Panc1 (cell line): ENCODE measurements around the gene NPB. TPM values are rescaled to one million over a fixed set of nuclear protein-coding genes. Genes with fewer than 3 reads are reported as not detected.

Experiments used
- ATAC-seq: fragments of 200-7000 bp; cut with Tn5 transposase; 2 replicates; pipeline ENCODE4 v1.9.1; 2020; ENCODE audit warnings: mild to moderate bottlenecking, moderate library complexity
- BruUV-seq: library from RNA; stranded (reverse); fragments of 400-500 nt; replicated peaks from 2 replicates; lab custom pipeline; 2021; lab: Mats Ljungman, UMichigan
- CTCF ChIA-PET: fragments of 300-600 bp; sonication (Branson Sonifier 250); formaldehyde crosslinking; loops from one replicate; lab custom pipeline; 2022; ENCODE audit warnings: antibody characterized with exemption; lab: Charles Lee
- POLR2A ChIA-PET: fragments of 300-600 bp; sonication (Branson Sonifier 250); formaldehyde crosslinking; loops from one replicate; lab custom pipeline; 2022; ENCODE audit warnings: antibody characterized with exemption; lab: Charles Lee
- DNase-seq: peaks from one replicate; pipeline ENCODE4 v3.0.0-alpha.2; 2010; ENCODE audit warnings: low read depth, low spot score
- H3K27ac ChIP-seq: 2 replicates; pipeline ENCODE4 v1.5.1; 2011; ENCODE audit warnings: mild to moderate bottlenecking, low read length, inconsistent platforms
- H3K27me3 ChIP-seq: fragments of 200-500 bp; sonication (Bioruptor generic); 2 replicates; pipeline ENCODE4 v1.6.0; 2014; ENCODE audit warnings: low read length, inconsistent platforms; ENCODE audit not compliant: control insufficient read depth, insufficient read depth
- H3K36me3 ChIP-seq: fragments of 200-500 bp; sonication (Bioruptor generic); 2 replicates; pipeline ENCODE4 v1.5.1; 2014; ENCODE audit warnings: inconsistent platforms, mild to moderate bottlenecking, low read length, moderate library complexity; ENCODE audit not compliant: control insufficient read depth, insufficient read depth
- H3K4me1 ChIP-seq: 2 replicates; pipeline ENCODE4 v1.5.1; 2011; ENCODE audit warnings: inconsistent platforms, mild to moderate bottlenecking, low read length, moderate library complexity; ENCODE audit not compliant: control insufficient read depth, insufficient read depth
- H3K4me3 ChIP-seq, 2 experiments: 2 replicates each; pipeline ENCODE4 v1.5.1; 2011 to 2012; ENCODE audit warnings: low read depth in 2 of 2, low read length in 2 of 2, mild to moderate bottlenecking in 2 of 2, inconsistent platforms in 1 of 2, moderate library complexity in 1 of 2
- H3K9me3 ChIP-seq: fragments of 200-500 bp; sonication (Bioruptor generic); 2 replicates; pipeline ENCODE4 v1.5.1; 2014; ENCODE audit warnings: low read depth, mild to moderate bottlenecking, inconsistent platforms, low read length, moderate library complexity; ENCODE audit not compliant: control insufficient read depth, insufficient read depth
- CTCF ChIP-seq: fragments of 450-650 bp; IDR thresholded peaks from 2 replicates; pipeline ENCODE4 v1.5.1; 2017; ENCODE audit warnings: mild to moderate bottlenecking
- POLR2AphosphoS5 ChIP-seq: IDR thresholded peaks from 2 replicates; pipeline ENCODE4 v1.6.1; 2012; ENCODE audit warnings: mild to moderate bottlenecking, low read depth, low read length, moderate library complexity
- REST ChIP-seq, 2 experiments: IDR thresholded peaks; 2 replicates each; pipeline ENCODE4 v1.6.1; 2011 to 2012; ENCODE audit warnings: low read depth in 2 of 2, control low read depth in 1 of 2, low read length in 1 of 2, mild to moderate bottlenecking in 1 of 2, moderate library complexity in 1 of 2; ENCODE audit not compliant: insufficient read depth in 1 of 2
- SIN3A ChIP-seq: IDR thresholded peaks from 2 replicates; pipeline ENCODE4 v1.6.1; 2012; ENCODE audit warnings: low read depth, mild to moderate bottlenecking, low read length, moderate library complexity, borderline replicate concordance; ENCODE audit not compliant: insufficient read depth
- TCF7L2 ChIP-seq: IDR thresholded peaks from 2 replicates; pipeline ENCODE4 v1.6.1; 2011; ENCODE audit warnings: mild to moderate bottlenecking, low read depth, low read length, inconsistent platforms
- in situ Hi-C: cut with HindIII; loops from 2 replicates; pipeline ENCODE4 v1.10.0; 2016; ENCODE audit warnings: low sequenced_read_pairs, low pct_unique_long_range_greater_than_20kb
- intact Hi-C: fragments of 100-400 bp; cut with micrococcal nuclease; formaldehyde crosslinking; loops from one replicate; pipeline ENCODE4 v1.10.0; 2022; ENCODE audit not compliant: unreplicated experiment
- total RNA-seq: library from RNA; stranded (reverse); gene quantifications from one replicate; pipeline ENCODE4 v1.2.1, GENCODE V29; 2021; ENCODE audit not compliant: unreplicated experiment

The NPB gene
- total RNA-seq, 1 experiment from 2014 or later: 3.9 TPM

- intact Hi-C loops: no loop called here
- H3K27me3 ChIP-seq: no peaks in the 10 kb centered on the region
- no peaks in the 10 kb centered on the region for H3K36me3 ChIP-seq
- no peak overlapping the region for H3K4me3 ChIP-seq
- POLR2A ChIA-PET: no interaction called here
- DNase-seq (no peak), ATAC-seq (no peak)
- CTCF ChIA-PET: no interaction called here
- BruUV-seq: no TSS peak
- no peak; the same call in 1 of the 2 replicates for TF ChIP-seq CTCF
- no peak for TF ChIP-seq TCF7L2
- no peak for TF ChIP-seq POLR2AphosphoS5
- TF ChIP-seq REST (IDR thresholded peaks at IDR 0.05; ENCODE audit: insufficient read depth in 1 of 2, low read depth in 2 of 2, low read length in 1 of 2): no peak
- TF ChIP-seq SIN3A: no peak
- no peaks in the 10 kb centered on the region for H3K9me3 ChIP-seq
- H3K4me1 ChIP-seq: peaks cover 19% of the 10 kb centered on the region
- H3K27ac ChIP-seq: no peak overlapping the region
- in situ Hi-C loops: no loop called here
Measured at GRCh38 chr17:81906476-81907218, 4.6 kb downstream of the NPB start.

- POLR2A ChIA-PET: no interaction called here
- Histone ChIP-seq H3K4me3 (no peak overlapping the region), H3K36me3 (no peaks in the 10 kb centered on the region), H3K9me3 (no peaks in the 10 kb centered on the region), H3K4me1 (peaks cover 21% of the 10 kb centered on the region), H3K27ac (no peak overlapping the region), H3K27me3 (no peaks in the 10 kb centered on the region)
- DNase-seq (no peak), ATAC-seq (no peak)
- in situ Hi-C loops (no loop called here), intact Hi-C loops (no loop called here)
- no TSS peak for BruUV-seq
- CTCF ChIA-PET: no interaction called here
- TF ChIP-seq TCF7L2: no peak
- no peak for TF ChIP-seq SIN3A
- no peak for TF ChIP-seq POLR2AphosphoS5
- TF ChIP-seq CTCF: no peak; the same call in 1 of the 2 replicates
- no peak for TF ChIP-seq REST (IDR thresholded peaks at IDR 0.05; ENCODE audit: insufficient read depth in 1 of 2, low read depth in 2 of 2, low read length in 1 of 2)
Measured at GRCh38 chr17:81907219-81908145, 5.4 kb downstream of the NPB start.
